ENCODE results near the gene DDX20.
"Not testable (repeated sequence)": the region's sequence is repeated elsewhere in the genome, so short reads cannot be mapped to it uniquely, and the experiment has no call there.

Gene DDX20

GRCh38 chr1:111799722-111800121 lies 44.0 kb downstream of the DDX20 start:
- H3K36me3 ChIP-seq (ENCODE audit: control insufficient read depth, low read depth, low read length); H3K9me3 ChIP-seq (ENCODE audit: control insufficient read depth, low read depth, low read length); H3K27me3 ChIP-seq (ENCODE audit: control insufficient read depth, insufficient read depth, low read length); H3K9ac ChIP-seq (ENCODE audit: low read length); H3K4me3 ChIP-seq (ENCODE audit: low read length); H3K27ac ChIP-seq (ENCODE audit: low read length); H3K4me1 ChIP-seq (ENCODE audit: control insufficient read depth, low read depth, low read length): not testable (repeated sequence)

GRCh38 chr1:111801071-111801850 lies 45.6 kb downstream of the DDX20 start:
- no peaks in the 10 kb centered on the region for H3K27me3 ChIP-seq (ENCODE audit: control insufficient read depth, insufficient read depth, low read length)
- no peaks in the 10 kb centered on the region for H3K9me3 ChIP-seq (ENCODE audit: control insufficient read depth, low read depth, low read length)
- no peak overlapping the region for H3K4me3 ChIP-seq (ENCODE audit: low read length)

GRCh38 chr1:111802110-111802509 lies 46.4 kb downstream of the DDX20 start:
- Histone ChIP-seq H3K4me1 (ENCODE audit: control insufficient read depth, low read depth, low read length) (no peaks in the 10 kb centered on the region), H3K27ac (ENCODE audit: low read length) (no peak overlapping the region), H3K9ac (ENCODE audit: low read length) (no peak overlapping the region), H3K27me3 (ENCODE audit: control insufficient read depth, insufficient read depth, low read length) (no peaks in the 10 kb centered on the region), H3K9me3 (ENCODE audit: control insufficient read depth, low read depth, low read length) (no peaks in the 10 kb centered on the region), H3K36me3 (ENCODE audit: control insufficient read depth, low read depth, low read length) (no peaks in the 10 kb centered on the region), H3K4me3 (ENCODE audit: low read length) (no peak overlapping the region)

More at GRCh38 chr1:111801071-111801850, 45.6 kb downstream of the DDX20 start:
- Histone ChIP-seq H3K27ac (ENCODE audit: low read length) (no peak overlapping the region), H3K36me3 (ENCODE audit: control insufficient read depth, low read depth, low read length) (no peaks in the 10 kb centered on the region), H3K4me1 (ENCODE audit: control insufficient read depth, low read depth, low read length) (no peaks in the 10 kb centered on the region), H3K9ac (ENCODE audit: low read length) (no peak overlapping the region)

GRCh38 chr1:111802984-111803383 lies 47.3 kb downstream of the DDX20 start:
- H3K9ac ChIP-seq (ENCODE audit: low read length): no peak overlapping the region
- H3K4me3 ChIP-seq (ENCODE audit: low read length): no peak overlapping the region
- H3K27me3 ChIP-seq (ENCODE audit: control insufficient read depth, insufficient read depth, low read length): no peaks in the 10 kb centered on the region
- no peak overlapping the region for H3K27ac ChIP-seq (ENCODE audit: low read length)
- H3K36me3 ChIP-seq (ENCODE audit: control insufficient read depth, low read depth, low read length): no peaks in the 10 kb centered on the region
- H3K9me3 ChIP-seq (ENCODE audit: control insufficient read depth, low read depth, low read length): no peaks in the 10 kb centered on the region
- H3K4me1 ChIP-seq (ENCODE audit: control insufficient read depth, low read depth, low read length): no peaks in the 10 kb centered on the region

- H3K27ac ChIP-seq (ENCODE audit: low read length): no peak overlapping the region
- no peaks in the 10 kb centered on the region for H3K36me3 ChIP-seq (ENCODE audit: control insufficient read depth, low read depth, low read length)
- no peak overlapping the region for H3K9ac ChIP-seq (ENCODE audit: low read length)
- H3K4me3 ChIP-seq (ENCODE audit: low read length): no peak overlapping the region
- H3K9me3 ChIP-seq (ENCODE audit: control insufficient read depth, low read depth, low read length): no peaks in the 10 kb centered on the region
- H3K4me1 ChIP-seq (ENCODE audit: control insufficient read depth, low read depth, low read length): no peaks in the 10 kb centered on the region
- no peaks in the 10 kb centered on the region for H3K27me3 ChIP-seq (ENCODE audit: control insufficient read depth, insufficient read depth, low read length)
These were observed 48.2 kb downstream of the DDX20 start for GRCh38 chr1:111803951-111804350.

- H3K4me3 ChIP-seq (ENCODE audit: low read length): no peak overlapping the region
- H3K27ac ChIP-seq (ENCODE audit: low read length): no peak overlapping the region
- H3K36me3 ChIP-seq (ENCODE audit: control insufficient read depth, low read depth, low read length): no peaks in the 10 kb centered on the region
- H3K27me3 ChIP-seq (ENCODE audit: control insufficient read depth, insufficient read depth, low read length): no peaks in the 10 kb centered on the region
- no peaks in the 10 kb centered on the region for H3K9me3 ChIP-seq (ENCODE audit: control insufficient read depth, low read depth, low read length)
- H3K4me1 ChIP-seq (ENCODE audit: control insufficient read depth, low read depth, low read length): no peaks in the 10 kb centered on the region
- H3K9ac ChIP-seq (ENCODE audit: low read length): no peak overlapping the region
These were observed 49.1 kb downstream of the DDX20 start for GRCh38 chr1:111804776-111805175.

GRCh38 chr1:111805251-111805650 lies 49.5 kb downstream of the DDX20 start:
- Histone ChIP-seq H3K27me3 (ENCODE audit: control insufficient read depth, insufficient read depth, low read length) (no peaks in the 10 kb centered on the region), H3K36me3 (ENCODE audit: control insufficient read depth, low read depth, low read length) (no peaks in the 10 kb centered on the region), H3K27ac (ENCODE audit: low read length) (no peak overlapping the region), H3K4me1 (ENCODE audit: control insufficient read depth, low read depth, low read length) (no peaks in the 10 kb centered on the region), H3K4me3 (ENCODE audit: low read length) (no peak overlapping the region), H3K9me3 (ENCODE audit: control insufficient read depth, low read depth, low read length) (no peaks in the 10 kb centered on the region), H3K9ac (ENCODE audit: low read length) (no peak overlapping the region)

GRCh38 chr1:111811891-111812290 lies 56.2 kb downstream of the DDX20 start:
- no peaks in the 10 kb centered on the region for H3K4me1 ChIP-seq (ENCODE audit: control insufficient read depth, low read depth, low read length)
- H3K27me3 ChIP-seq (ENCODE audit: control insufficient read depth, insufficient read depth, low read length): no peaks in the 10 kb centered on the region
- H3K9me3 ChIP-seq (ENCODE audit: control insufficient read depth, low read depth, low read length): no peaks in the 10 kb centered on the region
- H3K4me3 ChIP-seq (ENCODE audit: low read length): no peak overlapping the region
- H3K27ac ChIP-seq (ENCODE audit: low read length): no peak overlapping the region
- H3K9ac ChIP-seq (ENCODE audit: low read length): no peak overlapping the region
- H3K36me3 ChIP-seq (ENCODE audit: control insufficient read depth, low read depth, low read length): no peaks in the 10 kb centered on the region

GRCh38 chr1:111812306-111812705 lies 56.6 kb downstream of the DDX20 start:
- H3K9ac ChIP-seq (ENCODE audit: low read length): no peak overlapping the region
- no peaks in the 10 kb centered on the region for H3K4me1 ChIP-seq (ENCODE audit: control insufficient read depth, low read depth, low read length)
- no peak overlapping the region for H3K4me3 ChIP-seq (ENCODE audit: low read length)
- H3K36me3 ChIP-seq (ENCODE audit: control insufficient read depth, low read depth, low read length): no peaks in the 10 kb centered on the region
- H3K27ac ChIP-seq (ENCODE audit: low read length): no peak overlapping the region
- H3K9me3 ChIP-seq (ENCODE audit: control insufficient read depth, low read depth, low read length): no peaks in the 10 kb centered on the region
- H3K27me3 ChIP-seq (ENCODE audit: control insufficient read depth, insufficient read depth, low read length): no peaks in the 10 kb centered on the region

GRCh38 chr1:111813440-111814304 lies 58.0 kb downstream of the DDX20 start:
- Histone ChIP-seq H3K27ac (ENCODE audit: low read length) (no peak overlapping the region), H3K4me1 (ENCODE audit: control insufficient read depth, low read depth, low read length) (no peaks in the 10 kb centered on the region), H3K9ac (ENCODE audit: low read length) (no peak overlapping the region), H3K4me3 (ENCODE audit: low read length) (no peak overlapping the region), H3K36me3 (ENCODE audit: control insufficient read depth, low read depth, low read length) (no peaks in the 10 kb centered on the region), H3K27me3 (ENCODE audit: control insufficient read depth, insufficient read depth, low read length) (no peaks in the 10 kb centered on the region), H3K9me3 (ENCODE audit: control insufficient read depth, low read depth, low read length) (no peaks in the 10 kb centered on the region)

GRCh38 chr1:111814305-111814628 lies 58.6 kb downstream of the DDX20 start:
- Histone ChIP-seq H3K4me3 (ENCODE audit: low read length) (no peak overlapping the region), H3K36me3 (ENCODE audit: control insufficient read depth, low read depth, low read length) (no peaks in the 10 kb centered on the region), H3K27me3 (ENCODE audit: control insufficient read depth, insufficient read depth, low read length) (no peaks in the 10 kb centered on the region), H3K9me3 (ENCODE audit: control insufficient read depth, low read depth, low read length) (no peaks in the 10 kb centered on the region), H3K9ac (ENCODE audit: low read length) (no peak overlapping the region), H3K27ac (ENCODE audit: low read length) (no peak overlapping the region), H3K4me1 (ENCODE audit: control insufficient read depth, low read depth, low read length) (no peaks in the 10 kb centered on the region)

GRCh38 chr1:111814642-111815041 lies 58.9 kb downstream of the DDX20 start:
- Histone ChIP-seq H3K36me3 (ENCODE audit: control insufficient read depth, low read depth, low read length) (no peaks in the 10 kb centered on the region), H3K27ac (ENCODE audit: low read length) (no peak overlapping the region), H3K9me3 (ENCODE audit: control insufficient read depth, low read depth, low read length) (no peaks in the 10 kb centered on the region), H3K4me3 (ENCODE audit: low read length) (no peak overlapping the region), H3K9ac (ENCODE audit: low read length) (no peak overlapping the region), H3K27me3 (ENCODE audit: control insufficient read depth, insufficient read depth, low read length) (no peaks in the 10 kb centered on the region), H3K4me1 (ENCODE audit: control insufficient read depth, low read depth, low read length) (no peaks in the 10 kb centered on the region)

All from iPS-18a (cell line).